HL-60/S4 (cell line): Measurements from ENCODE around the gene LRRN2.

Source experiments
- in situ Hi-C: fragments of 300-500 bp; cut with MboI; formaldehyde crosslinking; loops from 2 replicates; pipeline ENCODE4 v1.14.3; 2022; ENCODE audit warnings: low sequenced_read_pairs

LRRN2 gene

DNA sequence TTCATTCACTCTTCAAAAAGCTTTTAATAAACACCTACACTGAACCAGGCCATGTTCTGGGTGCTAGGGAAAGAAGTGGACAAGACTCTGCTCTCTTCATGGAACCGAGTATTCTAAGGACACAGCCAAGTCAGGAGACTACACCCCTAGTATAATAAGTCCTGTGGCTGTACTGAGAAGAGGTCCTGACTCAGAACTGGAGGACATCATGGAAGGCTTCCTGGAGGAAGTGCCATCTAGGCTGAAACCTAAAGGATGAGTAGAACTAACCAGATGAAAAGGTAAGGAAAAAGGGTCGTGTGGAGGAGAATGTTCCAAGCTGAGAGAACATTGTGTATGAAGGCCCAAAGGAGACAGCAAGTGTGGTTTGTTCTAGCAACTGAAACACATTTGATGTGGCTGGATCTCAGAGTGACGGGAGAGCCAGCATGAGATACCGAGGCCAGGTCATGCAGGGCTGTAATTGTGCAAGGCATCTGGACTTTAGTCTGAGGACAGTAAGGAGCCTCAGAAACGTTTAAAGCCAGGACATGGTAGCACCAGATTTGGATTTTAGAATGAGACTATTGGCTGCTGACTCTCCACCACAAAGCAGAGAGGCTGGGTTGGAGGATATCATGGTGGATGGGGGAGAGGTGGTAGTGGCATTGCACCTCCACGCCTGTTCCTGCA lies 82.5 kb downstream of the LRRN2 start:
- in situ Hi-C loops, result no loop called here

DNA sequence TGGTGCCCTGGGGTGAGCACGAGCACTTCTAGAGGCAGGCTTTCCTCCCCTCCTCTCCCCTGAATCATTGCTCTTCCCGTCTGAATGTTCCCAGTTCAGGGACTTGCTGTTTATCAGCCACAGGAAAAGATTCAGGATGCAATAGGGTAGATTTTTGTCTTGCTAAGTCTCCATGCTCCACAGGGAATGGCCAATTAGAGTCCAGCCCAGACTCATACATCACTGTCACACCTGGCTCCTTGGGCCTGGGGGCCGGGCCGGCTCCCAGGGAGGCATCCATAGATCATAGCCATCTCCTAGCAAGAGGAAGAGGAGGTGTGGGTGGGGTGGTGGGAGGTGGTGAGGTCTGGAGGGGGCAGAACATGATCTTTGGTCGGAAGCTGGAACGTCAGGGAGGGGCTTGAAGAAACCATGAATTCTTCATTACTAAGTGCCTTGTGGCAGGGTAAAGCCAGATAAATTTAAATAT lies 83.4 kb downstream of the LRRN2 start:
- in situ Hi-C loops, result no loop called here

DNA sequence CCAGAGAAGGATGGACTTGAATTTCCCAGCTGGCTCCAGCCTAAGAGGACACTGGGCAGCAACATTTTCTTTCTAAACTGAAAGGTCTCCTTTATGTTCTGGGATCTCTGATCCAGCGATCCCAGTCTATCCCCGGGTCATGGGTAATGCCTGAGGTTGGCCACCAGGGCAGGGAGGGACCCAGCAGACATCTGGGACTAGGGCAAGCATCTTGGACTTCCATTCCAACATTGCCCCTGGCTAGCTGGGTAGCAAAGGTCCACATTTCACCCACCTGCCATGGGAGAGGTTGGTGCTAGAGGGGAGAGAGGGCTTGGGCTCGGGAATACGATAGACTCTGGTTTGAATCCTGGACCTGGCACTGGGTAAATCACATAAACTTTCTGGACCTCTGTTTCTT lies 84.6 kb downstream of the LRRN2 start:
- in situ Hi-C loops, result no loop called here

DNA sequence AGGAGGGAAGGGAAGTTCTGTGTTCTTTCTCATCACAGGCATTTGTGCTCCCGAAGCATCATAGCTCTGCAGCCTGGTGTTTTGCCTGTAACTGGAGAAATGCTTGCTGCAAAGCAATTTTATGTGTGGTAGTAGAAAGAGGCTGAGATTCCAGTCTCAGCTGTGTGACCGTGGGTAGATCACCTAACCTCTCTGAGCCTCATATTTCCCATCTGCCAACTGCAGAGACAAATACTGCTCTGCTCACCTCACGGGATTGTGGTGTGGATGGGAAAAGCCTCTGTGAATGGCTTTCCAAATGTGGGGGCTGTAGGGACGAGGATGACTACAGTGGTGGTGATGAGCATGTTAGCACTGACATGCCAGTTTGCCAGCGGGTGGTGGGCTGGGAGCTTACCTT lies 85.3 kb downstream of the LRRN2 start:
- in situ Hi-C loops, result no loop called here

DNA sequence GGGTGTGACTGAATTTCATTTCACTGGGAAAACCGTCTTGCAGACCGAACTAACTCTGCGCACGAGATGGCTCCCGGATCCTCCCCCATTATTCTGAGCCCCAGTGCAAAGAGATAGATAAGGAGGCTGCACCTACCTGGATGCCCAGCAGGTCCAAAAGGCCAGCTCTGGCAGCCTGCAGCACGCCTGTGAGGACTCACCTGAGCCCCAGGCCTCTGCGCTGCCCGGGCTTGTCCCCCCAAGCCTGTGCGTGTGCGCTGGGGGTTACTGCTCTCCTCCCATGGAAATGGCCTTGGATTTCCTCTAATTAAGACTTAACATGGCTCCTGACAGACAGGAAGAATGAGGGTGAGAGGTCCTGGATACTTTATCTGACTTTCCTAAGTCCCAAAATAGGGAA lies 85.9 kb downstream of the LRRN2 start:
- in situ Hi-C loops, result no loop called here

DNA sequence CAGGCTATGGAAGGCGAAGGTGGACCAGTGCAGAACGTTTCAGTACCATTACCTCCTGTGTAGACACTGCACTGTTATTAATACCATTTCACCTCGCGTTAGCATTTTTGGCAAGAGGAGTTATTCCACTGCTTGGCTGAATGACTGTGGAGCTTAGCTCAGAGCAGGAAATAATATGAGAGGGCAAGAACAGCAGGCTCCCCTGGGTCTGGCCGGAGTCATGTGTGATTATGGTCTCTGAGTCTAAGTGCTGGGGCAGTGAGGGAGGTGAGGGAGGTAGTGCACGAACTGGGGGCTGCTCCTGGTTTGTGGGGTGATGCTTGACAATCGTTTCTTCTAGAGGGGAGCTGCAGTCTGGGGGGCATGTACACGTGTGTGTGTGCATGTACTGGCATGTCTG lies 86.4 kb downstream of the LRRN2 start:
- in situ Hi-C loops, result no loop called here

DNA sequence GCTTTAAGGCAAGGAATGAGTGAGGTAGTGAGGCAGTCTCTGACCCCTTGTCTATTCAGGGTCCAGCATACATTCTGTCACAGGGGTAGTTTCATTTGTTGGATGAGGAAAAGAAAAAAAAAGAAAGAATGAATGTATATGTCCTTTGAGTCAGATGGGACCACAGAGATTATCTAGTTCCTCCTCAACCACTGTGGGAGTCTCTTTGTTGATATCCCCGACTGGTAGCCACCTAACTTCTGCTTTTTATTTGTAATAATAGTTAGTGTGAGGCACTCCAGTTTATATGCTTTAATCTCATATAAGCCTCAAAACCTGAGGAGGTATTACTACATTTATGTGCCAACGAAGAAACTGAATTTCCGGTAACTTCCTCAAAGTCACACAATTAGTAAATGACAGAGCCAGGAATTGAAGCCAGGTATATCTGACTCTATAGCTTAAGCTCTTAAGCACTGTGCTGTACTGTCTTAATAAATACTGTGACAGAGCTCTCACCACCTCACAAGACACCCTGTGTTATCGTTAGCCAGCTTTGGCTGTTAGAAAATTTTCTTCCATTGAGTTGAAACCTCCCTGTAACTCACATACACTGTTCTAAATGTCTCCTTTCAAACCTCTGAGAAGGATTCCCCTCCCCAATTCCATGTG lies 87.1 kb downstream of the LRRN2 start:
- in situ Hi-C loops, result no loop called here

DNA sequence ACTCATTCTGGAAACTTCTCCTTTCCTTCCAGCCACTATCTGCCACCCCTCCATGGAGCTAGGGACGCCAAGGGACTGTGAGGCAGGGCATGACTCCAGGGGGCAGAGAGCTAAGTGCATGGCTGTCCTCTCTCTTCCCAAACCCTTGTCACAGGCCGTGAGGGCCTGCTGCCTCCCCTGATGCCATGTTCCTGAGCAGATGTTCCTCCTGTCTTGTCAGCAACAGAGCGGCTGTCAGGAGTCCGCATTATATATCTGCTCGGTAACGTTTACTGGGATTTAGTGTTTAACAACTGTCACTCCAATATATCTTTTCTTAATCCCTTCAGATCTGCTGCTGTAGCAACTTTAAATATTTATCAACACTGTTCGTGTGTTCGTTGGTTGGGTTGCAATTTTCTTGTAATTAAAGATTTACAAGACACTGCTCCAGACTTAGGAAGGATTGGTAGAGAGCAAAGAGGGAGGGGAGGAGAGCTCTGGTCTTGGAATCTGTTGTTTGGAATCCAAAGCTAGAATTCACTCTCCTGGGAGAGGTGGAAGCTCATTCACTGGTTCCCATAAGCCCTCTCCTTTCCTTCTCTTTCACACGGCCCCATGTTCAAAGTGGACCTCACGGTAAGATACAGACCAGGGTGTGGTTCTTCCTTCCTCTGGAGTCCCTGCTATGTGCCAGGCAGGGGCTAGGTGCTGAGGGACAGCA lies 93.1 kb downstream of the LRRN2 start:
- in situ Hi-C loops, result no loop called here

DNA sequence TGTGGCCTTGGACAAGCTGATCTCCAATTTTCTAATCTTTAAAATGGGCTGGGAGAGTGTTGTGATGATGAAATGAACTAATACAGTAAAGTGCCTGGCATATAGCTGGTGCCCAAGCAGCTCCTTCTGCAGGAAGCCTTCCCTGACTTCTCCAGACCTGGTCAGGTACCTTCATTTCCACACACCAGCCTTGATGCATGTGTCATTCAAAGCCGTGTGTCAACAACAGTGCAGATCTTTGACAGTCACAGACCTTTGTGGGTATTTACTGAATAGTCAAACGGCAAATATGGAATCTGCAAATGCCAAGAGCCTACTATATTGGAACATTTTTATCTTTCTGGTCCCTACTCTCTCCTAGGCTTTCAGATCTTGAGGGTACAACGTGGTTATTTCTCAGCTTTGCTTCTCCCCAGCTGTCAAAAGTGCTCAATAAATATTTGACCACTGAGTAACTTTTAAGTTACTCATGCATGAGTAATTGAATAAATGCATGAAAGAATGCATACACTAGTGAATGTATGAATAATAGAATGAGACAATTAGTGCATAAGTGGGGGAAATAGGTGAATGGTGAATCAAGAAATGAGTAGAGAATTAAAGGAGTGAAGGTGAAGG lies 94.0 kb downstream of the LRRN2 start:
- in situ Hi-C loops, result no loop called here

DNA sequence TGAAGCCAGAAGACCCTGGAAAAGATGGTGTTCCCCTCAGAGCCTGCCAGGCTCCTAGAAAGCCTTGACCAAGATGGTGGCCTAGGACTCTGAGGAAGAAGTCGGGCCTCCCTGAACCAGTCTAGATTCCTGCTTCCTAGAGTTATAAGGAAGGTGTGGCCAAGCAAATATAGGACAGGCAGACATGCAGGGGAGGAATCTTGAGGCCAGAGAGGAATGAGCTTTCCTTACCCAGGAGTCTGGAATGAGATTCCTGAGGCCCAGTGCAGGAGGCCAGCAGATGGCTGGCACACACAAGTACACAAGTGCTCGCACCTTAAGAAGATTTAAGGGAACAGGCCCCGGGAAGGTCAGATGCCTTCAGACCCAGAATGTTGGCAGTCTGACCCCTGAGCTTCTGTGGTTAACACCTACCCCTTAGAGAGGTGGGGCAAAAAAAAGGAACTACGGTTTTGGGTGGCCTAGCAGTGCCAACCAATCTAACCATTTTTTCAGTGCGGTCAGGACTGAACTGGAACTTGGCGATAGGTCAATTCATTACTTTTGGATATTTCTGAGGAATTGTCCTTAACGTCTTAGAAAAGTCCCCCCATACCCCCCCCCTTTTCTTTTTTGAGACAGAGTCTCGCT lies 96.0 kb downstream of the LRRN2 start:
- in situ Hi-C loops, result no loop called here

DNA sequence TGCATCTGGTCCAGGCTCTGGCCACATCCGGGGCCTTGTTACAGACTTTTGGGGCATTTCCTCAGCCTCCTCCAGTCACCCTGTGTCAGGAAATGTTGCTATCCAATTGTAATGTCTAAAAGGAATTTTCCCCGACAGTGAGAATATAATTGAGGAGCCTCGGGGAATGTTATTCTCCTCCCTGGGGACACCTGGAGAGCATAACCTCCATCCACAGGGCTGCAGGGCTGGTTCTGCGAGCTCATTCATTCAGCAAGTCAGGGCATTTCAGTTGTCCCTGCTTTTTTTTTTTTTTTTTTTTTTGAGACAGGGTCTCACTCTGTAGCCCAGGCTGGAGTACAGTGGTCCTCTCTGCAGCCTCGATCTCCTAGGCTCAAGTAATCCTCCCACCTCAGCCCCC lies 96.7 kb downstream of the LRRN2 start:
- in situ Hi-C loops, result no loop called here

DNA sequence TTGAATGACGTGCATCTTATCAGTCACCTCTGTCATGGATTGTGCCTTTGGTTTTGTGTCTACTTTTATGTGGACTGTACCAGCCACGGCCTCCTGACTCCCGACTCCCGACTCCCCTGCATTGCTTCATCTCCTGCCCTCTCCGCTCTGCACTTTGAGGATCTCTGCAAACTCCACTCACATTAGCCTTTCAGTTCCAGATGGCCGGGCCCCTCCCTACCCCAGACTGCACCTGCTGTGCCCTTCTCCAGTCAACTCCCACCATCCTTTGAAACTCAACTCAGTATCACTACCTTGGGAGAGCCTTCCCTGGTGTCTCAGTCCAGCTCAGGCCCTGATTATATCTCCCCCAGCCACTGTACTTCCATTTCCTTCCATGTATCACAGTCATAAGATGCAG lies 97.9 kb downstream of the LRRN2 start:
- in situ Hi-C loops, result no loop called here

DNA sequence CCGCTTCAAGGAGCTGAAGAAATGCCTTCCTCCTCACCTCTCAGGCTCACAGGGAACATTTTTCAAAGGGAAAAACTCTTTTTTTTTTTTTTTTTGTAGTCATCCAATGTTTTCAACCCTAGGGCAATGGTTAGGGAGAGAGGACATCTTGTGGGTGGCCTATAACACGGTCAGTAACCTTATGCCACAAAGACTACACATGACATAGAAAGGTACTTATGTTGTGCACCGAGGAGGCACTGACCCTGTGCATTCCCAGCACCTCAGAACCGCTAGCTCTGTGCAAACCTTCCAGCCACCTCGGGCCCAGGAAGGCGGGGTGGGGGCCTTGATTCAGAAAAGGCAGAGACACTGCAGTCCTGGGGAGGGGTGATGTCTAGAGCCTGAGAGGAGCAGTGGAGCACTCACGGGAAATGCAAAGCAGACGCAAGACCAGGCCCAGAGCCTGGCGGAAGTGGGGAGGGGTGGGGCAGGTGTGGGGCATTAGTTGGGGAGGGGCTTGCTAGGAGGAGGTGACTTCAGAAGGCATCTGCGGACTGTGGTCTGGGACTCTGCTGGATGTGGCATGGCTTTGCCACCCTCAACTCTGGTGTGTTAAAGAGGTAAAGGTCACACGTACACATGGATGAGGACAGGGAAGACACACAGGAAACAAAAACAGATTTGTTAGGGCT lies 100.7 kb downstream of the LRRN2 start:
- in situ Hi-C loops, result no loop called here

DNA sequence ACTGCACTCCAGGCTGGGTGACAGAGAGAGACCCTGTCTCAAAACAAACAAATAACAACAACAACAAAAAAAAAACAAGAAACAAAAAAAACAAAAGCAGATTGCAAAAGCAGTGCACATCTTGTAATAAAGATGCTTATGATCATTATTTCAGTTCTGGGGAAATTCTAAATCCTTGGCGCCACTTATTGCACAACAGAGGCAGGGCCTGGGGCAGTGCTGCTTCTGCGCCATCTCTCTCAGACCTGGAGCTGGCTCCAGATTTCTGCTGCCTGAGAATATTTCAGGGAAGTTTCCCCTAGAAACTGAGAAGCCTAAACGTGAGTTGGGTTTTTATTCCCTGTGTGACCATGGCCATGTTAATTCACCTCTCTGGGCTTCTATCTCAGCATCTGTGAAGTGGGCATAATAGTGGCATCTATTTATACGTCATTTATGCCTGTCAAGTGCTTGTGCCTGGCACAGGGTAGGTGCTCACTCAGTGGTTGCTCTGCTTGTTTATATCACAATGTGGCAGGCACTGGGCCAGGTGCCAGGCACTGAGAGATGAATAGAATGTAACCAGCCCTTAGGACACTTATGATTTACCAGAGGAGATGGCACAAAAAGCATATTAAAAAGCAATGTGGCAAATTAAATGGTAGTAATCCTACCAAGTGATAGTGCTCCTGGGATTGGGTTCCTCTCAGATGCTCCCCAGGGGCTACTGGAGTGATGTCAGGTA lies 101.5 kb downstream of the LRRN2 start:
- in situ Hi-C loops, result no loop called here

DNA sequence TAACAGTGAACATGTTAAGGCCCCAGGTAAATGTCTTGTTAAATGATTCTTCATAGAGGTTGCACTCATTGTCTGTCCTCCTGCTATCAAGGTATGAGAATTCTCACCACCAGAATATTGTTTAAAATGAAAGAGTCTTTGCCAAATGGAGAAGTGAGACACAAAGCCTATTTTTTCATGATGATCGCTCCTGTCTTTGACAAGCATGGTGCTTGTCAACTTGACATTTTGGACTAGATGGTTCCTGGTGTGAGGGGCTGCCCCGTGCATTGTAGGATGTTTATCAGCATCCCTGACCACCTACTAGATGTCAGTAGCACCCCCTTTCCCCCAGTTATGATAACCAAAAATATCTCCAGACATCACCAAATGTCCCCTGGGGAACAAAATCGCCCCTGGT lies 103.8 kb downstream of the LRRN2 start:
- in situ Hi-C loops, result no loop called here

DNA sequence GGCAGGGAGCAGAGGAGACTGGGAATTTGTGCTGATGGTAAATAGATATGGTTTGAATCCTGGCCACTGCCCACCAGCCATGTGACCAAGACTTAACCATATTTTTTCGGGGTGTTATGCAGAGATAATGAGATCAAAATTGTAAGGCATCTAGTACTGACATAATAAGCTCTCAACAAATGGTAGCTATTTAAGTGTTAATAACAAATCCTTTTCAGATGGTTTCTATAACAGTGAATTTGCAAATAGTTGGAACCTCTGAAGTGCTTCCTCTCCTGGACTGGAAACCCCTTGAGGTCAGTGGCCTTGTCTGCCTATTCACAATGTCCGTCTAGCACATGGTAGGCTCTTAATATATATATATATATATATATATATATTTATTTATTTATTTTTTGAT lies 104.7 kb downstream of the LRRN2 start:
- in situ Hi-C loops, result no loop called here

DNA sequence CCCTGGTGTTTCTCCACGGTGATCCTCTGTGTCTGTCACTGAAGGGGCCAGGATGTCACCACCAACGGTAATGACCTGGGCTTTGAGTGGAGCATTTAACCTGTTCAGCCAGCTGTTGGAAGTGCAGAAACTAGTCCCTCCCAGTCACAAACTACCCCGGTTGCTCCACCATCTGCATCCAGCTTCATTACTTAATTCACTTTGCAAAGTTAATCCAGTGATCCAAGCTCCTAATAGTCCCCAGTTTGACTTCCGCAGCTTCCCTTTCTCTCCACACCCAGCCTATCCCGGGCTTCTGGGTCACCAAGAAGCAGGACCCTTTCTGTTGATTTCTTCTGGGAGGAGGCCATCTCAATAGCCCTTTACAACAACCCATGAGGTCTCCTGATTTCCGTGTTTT lies 105.9 kb downstream of the LRRN2 start:
- in situ Hi-C loops, result no loop called here

DNA sequence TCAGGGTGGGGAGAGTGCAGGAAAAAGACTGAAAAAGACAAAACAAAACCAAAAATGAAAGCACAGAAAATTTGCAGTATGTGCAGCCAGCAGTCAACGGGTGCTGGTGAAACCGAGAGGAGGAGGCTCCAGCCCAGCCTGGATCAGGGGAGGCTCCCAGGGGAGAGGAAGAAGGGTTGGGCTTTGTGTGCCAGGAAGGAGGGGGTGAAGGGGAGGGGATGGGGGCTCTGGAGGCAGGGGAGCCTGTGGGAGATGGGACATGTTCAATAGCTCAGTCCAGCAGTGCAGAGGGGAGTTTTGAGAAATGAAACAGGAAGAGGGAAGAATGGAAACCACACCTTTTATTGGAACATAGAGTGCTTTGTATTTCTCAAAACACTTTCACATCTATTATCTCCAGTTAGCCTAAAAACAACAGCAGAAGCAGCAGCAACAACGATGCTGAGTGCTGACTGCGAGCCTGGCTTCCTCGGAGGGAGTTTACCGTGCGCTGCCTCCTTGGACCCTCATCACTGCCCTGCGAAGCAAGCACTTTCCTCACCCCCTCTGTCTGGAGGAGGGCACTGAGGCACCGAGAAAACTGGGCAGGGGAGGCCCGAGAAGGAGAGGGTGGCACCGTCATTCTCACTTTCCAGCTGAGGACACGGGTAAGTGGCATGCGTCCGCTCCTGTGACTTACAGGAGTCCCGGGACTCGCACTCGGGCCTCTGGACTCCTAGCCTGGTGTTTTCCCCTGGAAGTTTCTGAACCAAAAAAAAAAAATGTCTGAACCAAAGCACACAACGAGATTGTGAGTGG lies 106.5 kb downstream of the LRRN2 start:
- in situ Hi-C loops, result no loop called here

DNA sequence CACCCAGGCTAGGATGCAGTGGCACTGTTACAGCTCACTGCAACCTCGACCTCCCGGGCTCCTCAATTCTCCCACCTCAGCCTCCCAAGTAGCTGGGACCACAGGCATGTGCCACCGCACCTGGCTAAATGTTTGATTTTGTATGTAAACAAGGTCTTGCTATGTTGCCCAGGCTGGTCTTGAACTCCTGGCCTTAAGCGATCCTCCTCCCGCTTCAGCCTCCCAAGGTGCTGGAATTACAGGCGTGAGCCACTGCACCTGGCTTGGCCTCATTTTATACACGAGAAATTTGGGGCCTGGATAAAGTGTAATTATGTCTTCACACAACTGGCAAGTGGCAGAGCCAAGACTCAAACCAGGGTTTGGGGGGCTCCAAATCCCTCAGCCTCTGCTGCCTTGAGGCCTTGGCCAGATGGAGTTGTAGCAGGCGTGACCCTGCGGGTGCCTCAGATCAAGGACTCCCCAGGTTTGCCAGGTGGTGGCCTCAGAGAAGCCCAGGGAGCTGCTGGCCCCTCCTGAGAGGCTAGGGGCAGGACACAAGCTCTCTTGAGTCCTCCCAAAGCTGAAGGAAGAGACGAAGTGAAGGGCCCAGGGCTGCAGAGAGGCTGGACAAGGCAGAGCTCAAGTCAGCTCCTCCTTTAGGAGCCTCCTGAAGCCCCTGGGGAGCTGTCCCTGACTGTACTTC lies 107.6 kb downstream of the LRRN2 start:
- in situ Hi-C loops, result no loop called here
